ENCODE results near the gene LCP1. TPM values are rescaled to one million over a fixed set of nuclear protein-coding genes. Genes with fewer than 3 reads are reported as not detected.

Gene LCP1
- total and polyA plus RNA-seq, 2 donors from 2014 or later = 5.6 to 73.5 TPM

DNA sequence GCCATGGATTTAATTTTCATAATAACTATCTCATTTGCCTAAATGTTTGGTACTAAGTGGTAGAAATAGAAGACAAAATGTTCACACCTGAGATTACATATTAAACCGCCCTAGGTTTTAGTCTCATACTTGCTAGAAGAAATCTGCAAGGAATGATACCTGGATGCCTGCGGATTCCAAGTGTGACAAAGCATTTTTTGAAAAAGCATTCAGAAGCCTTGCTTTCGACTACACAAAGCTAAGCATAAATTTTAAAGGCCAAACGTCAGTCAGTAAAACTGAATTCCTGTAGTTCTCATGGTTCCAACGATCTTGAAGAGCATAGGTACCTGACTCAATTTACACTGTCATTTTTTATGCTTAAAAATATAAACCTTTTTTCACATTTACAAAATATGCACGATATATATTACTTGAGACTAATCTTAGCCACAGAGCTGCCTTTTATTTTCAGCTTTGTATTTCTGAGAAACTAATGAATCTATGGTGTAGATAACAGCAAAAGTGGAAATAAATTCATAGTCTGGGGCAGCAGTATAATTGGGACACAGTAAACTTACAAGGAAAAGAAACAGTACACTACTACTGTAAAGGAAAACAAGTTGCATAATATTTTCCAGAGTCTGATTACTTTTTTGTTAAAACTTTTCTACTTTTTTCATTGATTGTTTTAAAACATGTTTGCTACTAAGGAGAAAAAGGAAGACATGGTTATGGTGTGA, 28.5 kb upstream of the LCP1 start:
- no peak overlapping the region for H3K27ac ChIP-seq (ENCODE audit: low read depth in 2 of 2, low read length in 2 of 2)
- peak overlapping the region in 1 of 3 donors; percentile 31 for H3K9ac ChIP-seq (ENCODE audit: low read length in 3 of 3)
- no peaks in the 10 kb centered on the region for H3K9me3 ChIP-seq (ENCODE audit: control insufficient read depth in 2 of 3, insufficient read depth in 1 of 3, low read length in 3 of 3)
- H3K27me3 ChIP-seq (ENCODE audit: control insufficient read depth, insufficient read depth, low read length) = peaks cover 4% of the 10 kb centered on the region
- DNase-seq (no peak), FAIRE-seq (no peak)
- no peaks in the 10 kb centered on the region for H3K36me3 ChIP-seq (ENCODE audit: control insufficient read depth in 2 of 3, insufficient read depth in 3 of 3, low read length in 3 of 3)
- peak overlapping the region in 1 of 3 donors; percentile 68 for H3K4me3 ChIP-seq (ENCODE audit: low read length in 3 of 3)
- TF ChIP-seq, protein P1, sequence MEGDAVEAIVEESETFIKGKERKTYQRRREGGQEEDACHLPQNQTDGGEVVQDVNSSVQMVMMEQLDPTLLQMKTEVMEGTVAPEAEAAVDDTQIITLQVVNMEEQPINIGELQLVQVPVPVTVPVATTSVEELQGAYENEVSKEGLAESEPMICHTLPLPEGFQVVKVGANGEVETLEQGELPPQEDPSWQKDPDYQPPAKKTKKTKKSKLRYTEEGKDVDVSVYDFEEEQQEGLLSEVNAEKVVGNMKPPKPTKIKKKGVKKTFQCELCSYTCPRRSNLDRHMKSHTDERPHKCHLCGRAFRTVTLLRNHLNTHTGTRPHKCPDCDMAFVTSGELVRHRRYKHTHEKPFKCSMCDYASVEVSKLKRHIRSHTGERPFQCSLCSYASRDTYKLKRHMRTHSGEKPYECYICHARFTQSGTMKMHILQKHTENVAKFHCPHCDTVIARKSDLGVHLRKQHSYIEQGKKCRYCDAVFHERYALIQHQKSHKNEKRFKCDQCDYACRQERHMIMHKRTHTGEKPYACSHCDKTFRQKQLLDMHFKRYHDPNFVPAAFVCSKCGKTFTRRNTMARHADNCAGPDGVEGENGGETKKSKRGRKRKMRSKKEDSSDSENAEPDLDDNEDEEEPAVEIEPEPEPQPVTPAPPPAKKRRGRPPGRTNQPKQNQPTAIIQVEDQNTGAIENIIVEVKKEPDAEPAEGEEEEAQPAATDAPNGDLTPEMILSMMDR (IDR thresholded peaks at IDR 0.05; ENCODE audit: borderline replicate concordance, extremely low read depth, insufficient read depth) = no peak
- H3K4me1 ChIP-seq (ENCODE audit: control insufficient read depth in 2 of 3, insufficient read depth in 2 of 3, low read depth in 1 of 3, low read length in 3 of 3) = peaks cover 0 to 3% (median 0%) of the 10 kb centered on the region in 3 donors
- intact Hi-C loops (cut with DNase I) = no loop called here

DNA sequence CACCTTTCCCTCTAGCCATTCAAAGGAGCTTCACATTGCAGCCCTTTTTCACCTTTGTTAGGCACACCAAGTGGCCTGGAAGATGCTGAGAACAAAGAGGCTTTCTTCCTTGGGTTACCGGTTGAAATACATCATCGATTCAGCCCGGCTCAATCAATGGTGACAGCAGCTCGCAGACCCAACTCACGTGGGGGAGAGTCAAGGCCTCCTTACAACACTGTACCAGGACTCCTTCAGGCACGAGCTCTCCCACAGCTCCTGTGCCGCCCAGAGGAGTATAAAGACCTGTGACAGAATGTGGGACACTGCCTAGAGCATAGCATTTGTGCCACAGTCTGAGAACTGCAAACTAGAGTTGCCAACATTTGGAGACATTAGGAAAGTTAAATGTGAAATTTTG, 25.9 kb upstream of the LCP1 start:
- peaks cover 4% of the 10 kb centered on the region for H3K27me3 ChIP-seq (ENCODE audit: control insufficient read depth, insufficient read depth, low read length)
- TF ChIP-seq, protein P1 (IDR thresholded peaks at IDR 0.05; ENCODE audit: borderline replicate concordance, extremely low read depth, insufficient read depth) = no peak
- no peak overlapping the region for H3K4me3 ChIP-seq (ENCODE audit: low read length in 3 of 3)
- peaks cover 0 to 3% (median 0%) of the 10 kb centered on the region in 3 donors for H3K4me1 ChIP-seq (ENCODE audit: control insufficient read depth in 2 of 3, insufficient read depth in 2 of 3, low read depth in 1 of 3, low read length in 3 of 3)
- no peak overlapping the region for H3K27ac ChIP-seq (ENCODE audit: low read depth in 2 of 2, low read length in 2 of 2)
- no peaks in the 10 kb centered on the region for H3K9me3 ChIP-seq (ENCODE audit: control insufficient read depth in 2 of 3, insufficient read depth in 1 of 3, low read length in 3 of 3)
- intact Hi-C loops (cut with DNase I) = no loop called here
- H3K36me3 ChIP-seq (ENCODE audit: control insufficient read depth in 2 of 3, insufficient read depth in 3 of 3, low read length in 3 of 3) = no peaks in the 10 kb centered on the region
- DNase-seq (no peak), FAIRE-seq (no peak)
- no peak overlapping the region for H3K9ac ChIP-seq (ENCODE audit: low read length in 3 of 3)

DNA sequence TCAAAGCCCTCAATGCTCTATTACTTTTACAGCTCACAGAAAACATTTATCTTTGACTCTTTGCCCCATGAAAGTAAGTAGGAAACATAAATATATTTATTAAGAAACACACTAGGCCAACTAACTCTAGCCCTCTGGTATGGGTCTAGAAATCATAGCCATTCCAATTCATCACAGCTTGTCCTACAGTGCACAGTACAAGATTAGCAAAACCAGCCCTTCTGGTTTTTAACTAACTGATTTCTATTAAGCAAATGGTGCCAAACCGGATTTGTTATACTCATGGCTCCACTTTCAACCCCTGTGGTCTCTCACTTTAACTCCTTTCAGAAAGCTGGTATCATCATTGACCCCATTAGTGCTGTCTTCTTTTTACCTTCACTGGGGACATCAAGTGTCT, 24.2 kb upstream of the LCP1 start:
- FAIRE-seq (no peak), DNase-seq (peak in 2 of 5 donors; percentile 21 to 34)
- no peaks in the 10 kb centered on the region for H3K36me3 ChIP-seq (ENCODE audit: control insufficient read depth in 2 of 3, insufficient read depth in 3 of 3, low read length in 3 of 3)
- H3K9ac ChIP-seq (ENCODE audit: low read length in 3 of 3) = no peak overlapping the region
- H3K4me1 ChIP-seq (ENCODE audit: control insufficient read depth in 2 of 3, insufficient read depth in 2 of 3, low read depth in 1 of 3, low read length in 3 of 3) = no peaks in the 10 kb centered on the region
- no peak overlapping the region for H3K4me3 ChIP-seq (ENCODE audit: low read length in 3 of 3)
- intact Hi-C loops (cut with DNase I) = no loop called here
- no peaks in the 10 kb centered on the region for H3K9me3 ChIP-seq (ENCODE audit: control insufficient read depth in 2 of 3, insufficient read depth in 1 of 3, low read length in 3 of 3)
- H3K27ac ChIP-seq (ENCODE audit: low read depth in 2 of 2, low read length in 2 of 2) = no peak overlapping the region
- TF ChIP-seq, protein P1 (IDR thresholded peaks at IDR 0.05; ENCODE audit: borderline replicate concordance, extremely low read depth, insufficient read depth) = no peak
- peaks cover under 1% of the 10 kb centered on the region for H3K27me3 ChIP-seq (ENCODE audit: control insufficient read depth, insufficient read depth, low read length)
